Stimulated activated naive CD8-positive, alpha-beta T cell treated with anti-CD3 and anti-CD28 coated beads, Interleukin-15, Interleukin-2, amounts not matched to agents 100 U/mL and 50 U/mL, for 24 hours (primary cell): Measurements from ENCODE around the gene ATP10B.

Source experiments
- ATAC-seq: fragments of 150-1000 bp; cut with Tn5 transposase; one replicate; pipeline ENCODE4 v1.10.0; 2021
- DNase-seq: peaks from one replicate; pipeline ENCODE4 v3.0.0; 2021

The ATP10B gene

GRCh38 chr5:160637357-160638090 lies 214.5 kb downstream of the ATP10B start:
- ATAC-seq = no peak
- DNase-seq = no peak

- no peak for DNase-seq
- no peak for ATAC-seq
These were observed 216.3 kb downstream of the ATP10B start for GRCh38 chr5:160635663-160636062.

GRCh38 chr5:160635046-160635445 lies 217.0 kb downstream of the ATP10B start:
- DNase-seq (no peak), ATAC-seq (no peak)

GRCh38 chr5:160629003-160629402 lies 223.0 kb downstream of the ATP10B start:
- no peak for ATAC-seq
- DNase-seq = no peak

GRCh38 chr5:160628619-160628968 lies 223.4 kb downstream of the ATP10B start:
- DNase-seq (no peak), ATAC-seq (no peak)

GRCh38 chr5:160627921-160628618 lies 223.9 kb downstream of the ATP10B start:
- ATAC-seq (no peak), DNase-seq (no peak)

- no peak for ATAC-seq
- DNase-seq = no peak
These were observed 225.7 kb downstream of the ATP10B start for GRCh38 chr5:160626322-160626721.

GRCh38 chr5:160621526-160621925 lies 230.5 kb downstream of the ATP10B start:
- DNase-seq (no peak), ATAC-seq (no peak)

GRCh38 chr5:160620401-160620800 lies 231.6 kb downstream of the ATP10B start:
- ATAC-seq (no peak), DNase-seq (no peak)

GRCh38 chr5:160619381-160619780 lies 232.6 kb downstream of the ATP10B start:
- no peak for ATAC-seq
- no peak for DNase-seq

GRCh38 chr5:160618286-160618685 lies 233.7 kb downstream of the ATP10B start:
- DNase-seq (no peak), ATAC-seq (no peak)

GRCh38 chr5:160616712-160617497 lies 235.1 kb downstream of the ATP10B start:
- no peak for ATAC-seq

GRCh38 chr5:160614136-160614535 lies 237.9 kb downstream of the ATP10B start:
- ATAC-seq (no peak), DNase-seq (no peak)

More at GRCh38 chr5:160616712-160617497, 235.1 kb downstream of the ATP10B start:
- DNase-seq = no peak

GRCh38 chr5:160605266-160605665 lies 246.7 kb downstream of the ATP10B start:
- ATAC-seq (no peak), DNase-seq (no peak)

GRCh38 chr5:160604484-160604883 lies 247.5 kb downstream of the ATP10B start:
- ATAC-seq = no peak
- DNase-seq = no peak

- no peak for DNase-seq
- no peak for ATAC-seq
These were observed 249.3 kb downstream of the ATP10B start for GRCh38 chr5:160602744-160603143.

- ATAC-seq (no peak), DNase-seq (no peak)
These were observed 251.0 kb downstream of the ATP10B start for GRCh38 chr5:160601046-160601445.

GRCh38 chr5:160573318-160573717 lies 278.7 kb downstream of the ATP10B start:
- DNase-seq (no peak), ATAC-seq (no peak)

GRCh38 chr5:160567031-160567705 lies 284.8 kb downstream of the ATP10B start:
- DNase-seq (no peak), ATAC-seq (no peak)

GRCh38 chr5:160565376-160565775 lies 286.6 kb downstream of the ATP10B start:
- no peak for DNase-seq
- no peak for ATAC-seq

GRCh38 chr5:160556846-160557245 lies 295.2 kb downstream of the ATP10B start:
- ATAC-seq (peak; percentile 62), DNase-seq (no peak)

GRCh38 chr5:160555971-160556631 lies 295.9 kb downstream of the ATP10B start:
- no peak for DNase-seq
- ATAC-seq = no peak
